ENCODE results near the gene NEXN. TPM values are rescaled to one million over a fixed set of nuclear protein-coding genes. Genes with fewer than 3 reads are reported as not detected.

NEXN gene
- total RNA-seq, 1 experiment from 2014 or later = 0.41 TPM

GRCh38 chr1:77859248-77859647 lies 29.2 kb upstream of the NEXN start:
- Histone ChIP-seq H3K79me2 (ENCODE audit: low read length) (no peaks in the 10 kb centered on the region), H4K20me1 (ENCODE audit: insufficient read depth, low read depth, low read length) (no peaks in the 10 kb centered on the region), H2AFZ (ENCODE audit: low read length) (no peak overlapping the region), H3K4me2 (ENCODE audit: low read depth, low read length, poor library complexity, severe bottlenecking) (no peak overlapping the region), H3K36me3 (ENCODE audit: insufficient read depth, low read length) (no peaks in the 10 kb centered on the region), H3K27me3 (ENCODE audit: low read length) (no peaks in the 10 kb centered on the region), H3K27ac (ENCODE audit: low read length) (no peak overlapping the region), H3K4me1 (ENCODE audit: low read length) (peaks cover 9% of the 10 kb centered on the region), H3K9ac (ENCODE audit: low read length) (no peak overlapping the region), H3K9me2 (replicated peaks; ENCODE audit: insufficient read depth, low read length) (no peaks in the 10 kb centered on the region), H3K4me3 (ENCODE audit: low read length) (no peak overlapping the region), H3K9me3 (ENCODE audit: low read length) (no peaks in the 10 kb centered on the region)
- DNase-seq = no peak

- no peaks in the 10 kb centered on the region for H3K79me2 ChIP-seq (ENCODE audit: low read length)
- H4K20me1 ChIP-seq (ENCODE audit: insufficient read depth, low read depth, low read length) = no peaks in the 10 kb centered on the region
- H3K36me3 ChIP-seq (ENCODE audit: insufficient read depth, low read length) = no peaks in the 10 kb centered on the region
- H2AFZ ChIP-seq (ENCODE audit: low read length) = no peak overlapping the region
- H3K9ac ChIP-seq (ENCODE audit: low read length) = no peak overlapping the region
- no peak overlapping the region for H3K4me3 ChIP-seq (ENCODE audit: low read length)
- H3K4me2 ChIP-seq (ENCODE audit: low read depth, low read length, poor library complexity, severe bottlenecking) = no peak overlapping the region
- no peak overlapping the region for H3K27ac ChIP-seq (ENCODE audit: low read length)
- no peaks in the 10 kb centered on the region for H3K9me3 ChIP-seq (ENCODE audit: low read length)
- no peaks in the 10 kb centered on the region for H3K9me2 ChIP-seq (replicated peaks; ENCODE audit: insufficient read depth, low read length)
- no peaks in the 10 kb centered on the region for H3K27me3 ChIP-seq (ENCODE audit: low read length)
- H3K4me1 ChIP-seq (ENCODE audit: low read length) = no peaks in the 10 kb centered on the region
- no peak for DNase-seq
Observed at GRCh38 chr1:77866296-77866695, 22.1 kb upstream of the NEXN start.

- H3K36me3 ChIP-seq (ENCODE audit: insufficient read depth, low read length) = no peaks in the 10 kb centered on the region
- H3K79me2 ChIP-seq (ENCODE audit: low read length) = no peaks in the 10 kb centered on the region
- H3K27ac ChIP-seq (ENCODE audit: low read length) = no peak overlapping the region
- no peaks in the 10 kb centered on the region for H4K20me1 ChIP-seq (ENCODE audit: insufficient read depth, low read depth, low read length)
- H3K4me3 ChIP-seq (ENCODE audit: low read length) = no peak overlapping the region
- H3K9me3 ChIP-seq (ENCODE audit: low read length) = no peaks in the 10 kb centered on the region
- H3K27me3 ChIP-seq (ENCODE audit: low read length) = no peaks in the 10 kb centered on the region
- DNase-seq = no peak
- no peak overlapping the region for H3K9ac ChIP-seq (ENCODE audit: low read length)
- no peak overlapping the region for H3K4me2 ChIP-seq (ENCODE audit: low read depth, low read length, poor library complexity, severe bottlenecking)
- H3K9me2 ChIP-seq (replicated peaks; ENCODE audit: insufficient read depth, low read length) = no peaks in the 10 kb centered on the region
- no peaks in the 10 kb centered on the region for H3K4me1 ChIP-seq (ENCODE audit: low read length)
- H2AFZ ChIP-seq (ENCODE audit: low read length) = no peak overlapping the region
Observed at GRCh38 chr1:77872645-77873044, 15.8 kb upstream of the NEXN start.

GRCh38 chr1:77873461-77873860 lies 15.0 kb upstream of the NEXN start:
- Histone ChIP-seq H3K36me3 (ENCODE audit: insufficient read depth, low read length) (no peaks in the 10 kb centered on the region), H3K4me2 (ENCODE audit: low read depth, low read length, poor library complexity, severe bottlenecking) (no peak overlapping the region), H3K27me3 (ENCODE audit: low read length) (no peaks in the 10 kb centered on the region), H3K4me3 (ENCODE audit: low read length) (no peak overlapping the region), H3K79me2 (ENCODE audit: low read length) (no peaks in the 10 kb centered on the region), H4K20me1 (ENCODE audit: insufficient read depth, low read depth, low read length) (no peaks in the 10 kb centered on the region), H3K27ac (ENCODE audit: low read length) (no peak overlapping the region), H3K4me1 (ENCODE audit: low read length) (no peaks in the 10 kb centered on the region), H3K9ac (ENCODE audit: low read length) (no peak overlapping the region), H3K9me3 (ENCODE audit: low read length) (no peaks in the 10 kb centered on the region), H3K9me2 (replicated peaks; ENCODE audit: insufficient read depth, low read length) (no peaks in the 10 kb centered on the region), H2AFZ (ENCODE audit: low read length) (no peak overlapping the region)
- DNase-seq = no peak

- no peak for DNase-seq
- no peak overlapping the region for H3K4me3 ChIP-seq (ENCODE audit: low read length)
- no peaks in the 10 kb centered on the region for H3K4me1 ChIP-seq (ENCODE audit: low read length)
- H3K27ac ChIP-seq (ENCODE audit: low read length) = no peak overlapping the region
- H3K27me3 ChIP-seq (ENCODE audit: low read length) = no peaks in the 10 kb centered on the region
- no peak overlapping the region for H2AFZ ChIP-seq (ENCODE audit: low read length)
- no peaks in the 10 kb centered on the region for H3K9me3 ChIP-seq (ENCODE audit: low read length)
- no peaks in the 10 kb centered on the region for H3K36me3 ChIP-seq (ENCODE audit: insufficient read depth, low read length)
- H3K9me2 ChIP-seq (replicated peaks; ENCODE audit: insufficient read depth, low read length) = no peaks in the 10 kb centered on the region
- H3K9ac ChIP-seq (ENCODE audit: low read length) = no peak overlapping the region
- no peaks in the 10 kb centered on the region for H4K20me1 ChIP-seq (ENCODE audit: insufficient read depth, low read depth, low read length)
- H3K4me2 ChIP-seq (ENCODE audit: low read depth, low read length, poor library complexity, severe bottlenecking) = no peak overlapping the region
- H3K79me2 ChIP-seq (ENCODE audit: low read length) = no peaks in the 10 kb centered on the region
Observed at GRCh38 chr1:77874804-77875445, 13.5 kb upstream of the NEXN start.

- Histone ChIP-seq H3K4me3 (ENCODE audit: low read length) (no peak overlapping the region), H3K9me2 (replicated peaks; ENCODE audit: insufficient read depth, low read length) (no peaks in the 10 kb centered on the region)
Observed at GRCh38 chr1:77876884-77877283, 11.5 kb upstream of the NEXN start.

GRCh38 chr1:77881061-77881460 lies 7.4 kb upstream of the NEXN start:
- H3K4me3 ChIP-seq (ENCODE audit: low read length) = no peak overlapping the region
- no peaks in the 10 kb centered on the region for H3K9me2 ChIP-seq (replicated peaks; ENCODE audit: insufficient read depth, low read length)
- H3K9me3 ChIP-seq (ENCODE audit: low read length) = no peaks in the 10 kb centered on the region
- no peaks in the 10 kb centered on the region for H3K4me1 ChIP-seq (ENCODE audit: low read length)
- no peak for DNase-seq
- H2AFZ ChIP-seq (ENCODE audit: low read length) = no peak overlapping the region
- no peak overlapping the region for H3K4me2 ChIP-seq (ENCODE audit: low read depth, low read length, poor library complexity, severe bottlenecking)
- H3K79me2 ChIP-seq (ENCODE audit: low read length) = no peaks in the 10 kb centered on the region
- H3K36me3 ChIP-seq (ENCODE audit: insufficient read depth, low read length) = no peaks in the 10 kb centered on the region
- H3K27me3 ChIP-seq (ENCODE audit: low read length) = no peaks in the 10 kb centered on the region
- H3K27ac ChIP-seq (ENCODE audit: low read length) = no peak overlapping the region
- H4K20me1 ChIP-seq (ENCODE audit: insufficient read depth, low read depth, low read length) = no peaks in the 10 kb centered on the region
- no peak overlapping the region for H3K9ac ChIP-seq (ENCODE audit: low read length)

More at GRCh38 chr1:77876884-77877283, 11.5 kb upstream of the NEXN start:
- H3K27me3 ChIP-seq (ENCODE audit: low read length) = no peaks in the 10 kb centered on the region
- H3K79me2 ChIP-seq (ENCODE audit: low read length) = no peaks in the 10 kb centered on the region
- H3K4me1 ChIP-seq (ENCODE audit: low read length) = no peaks in the 10 kb centered on the region
- no peak overlapping the region for H3K27ac ChIP-seq (ENCODE audit: low read length)
- DNase-seq = no peak
- no peaks in the 10 kb centered on the region for H3K36me3 ChIP-seq (ENCODE audit: insufficient read depth, low read length)
- no peaks in the 10 kb centered on the region for H4K20me1 ChIP-seq (ENCODE audit: insufficient read depth, low read depth, low read length)
- H3K9me3 ChIP-seq (ENCODE audit: low read length) = no peaks in the 10 kb centered on the region
- no peak overlapping the region for H3K9ac ChIP-seq (ENCODE audit: low read length)
- H3K4me2 ChIP-seq (ENCODE audit: low read depth, low read length, poor library complexity, severe bottlenecking) = no peak overlapping the region
- H2AFZ ChIP-seq (ENCODE audit: low read length) = no peak overlapping the region

- no peaks in the 10 kb centered on the region for H3K9me3 ChIP-seq (ENCODE audit: low read length)
- H3K9ac ChIP-seq (ENCODE audit: low read length) = no peak overlapping the region
- DNase-seq = no peak
Observed at GRCh38 chr1:77882411-77882810, 6.0 kb upstream of the NEXN start.

More at GRCh38 chr1:77882411-77882810, 6.0 kb upstream of the NEXN start:
- Histone ChIP-seq H3K36me3 (ENCODE audit: insufficient read depth, low read length) (no peaks in the 10 kb centered on the region), H3K9me2 (replicated peaks; ENCODE audit: insufficient read depth, low read length) (no peaks in the 10 kb centered on the region), H4K20me1 (ENCODE audit: insufficient read depth, low read depth, low read length) (no peaks in the 10 kb centered on the region), H3K4me3 (ENCODE audit: low read length) (no peak overlapping the region), H2AFZ (ENCODE audit: low read length) (no peak overlapping the region), H3K27me3 (ENCODE audit: low read length) (no peaks in the 10 kb centered on the region), H3K27ac (ENCODE audit: low read length) (no peak overlapping the region), H3K4me2 (ENCODE audit: low read depth, low read length, poor library complexity, severe bottlenecking) (no peak overlapping the region), H3K79me2 (ENCODE audit: low read length) (no peaks in the 10 kb centered on the region), H3K4me1 (ENCODE audit: low read length) (no peaks in the 10 kb centered on the region)

Measured in Karpas-422 (cell line).